ENCODE measurements around the gene BRCA1.

DNA sequence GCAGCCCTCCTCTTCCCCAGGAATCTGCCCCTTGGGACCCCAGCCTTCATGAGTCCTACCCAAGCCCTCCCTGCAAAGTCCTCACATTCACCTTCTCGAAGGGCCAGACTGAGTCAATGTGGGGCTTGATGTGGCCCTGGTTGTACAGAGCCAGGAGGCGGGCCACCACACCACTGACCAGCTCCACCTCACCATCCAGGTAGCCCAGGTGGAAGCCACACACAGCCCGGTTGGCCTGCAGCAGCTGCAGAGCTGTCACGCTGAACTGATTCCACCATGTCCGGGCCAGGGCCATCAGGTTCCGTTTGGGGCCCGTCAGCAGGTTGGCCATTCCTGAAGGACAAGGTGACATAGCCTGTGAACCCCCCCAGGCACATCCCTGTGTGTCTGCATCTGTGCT, 108.9 kb downstream of the BRCA1 start:
- TF ChIP-seq ZFX (IDR thresholded peaks at IDR 0.05) = no peak
- TF ChIP-seq, protein P1, sequence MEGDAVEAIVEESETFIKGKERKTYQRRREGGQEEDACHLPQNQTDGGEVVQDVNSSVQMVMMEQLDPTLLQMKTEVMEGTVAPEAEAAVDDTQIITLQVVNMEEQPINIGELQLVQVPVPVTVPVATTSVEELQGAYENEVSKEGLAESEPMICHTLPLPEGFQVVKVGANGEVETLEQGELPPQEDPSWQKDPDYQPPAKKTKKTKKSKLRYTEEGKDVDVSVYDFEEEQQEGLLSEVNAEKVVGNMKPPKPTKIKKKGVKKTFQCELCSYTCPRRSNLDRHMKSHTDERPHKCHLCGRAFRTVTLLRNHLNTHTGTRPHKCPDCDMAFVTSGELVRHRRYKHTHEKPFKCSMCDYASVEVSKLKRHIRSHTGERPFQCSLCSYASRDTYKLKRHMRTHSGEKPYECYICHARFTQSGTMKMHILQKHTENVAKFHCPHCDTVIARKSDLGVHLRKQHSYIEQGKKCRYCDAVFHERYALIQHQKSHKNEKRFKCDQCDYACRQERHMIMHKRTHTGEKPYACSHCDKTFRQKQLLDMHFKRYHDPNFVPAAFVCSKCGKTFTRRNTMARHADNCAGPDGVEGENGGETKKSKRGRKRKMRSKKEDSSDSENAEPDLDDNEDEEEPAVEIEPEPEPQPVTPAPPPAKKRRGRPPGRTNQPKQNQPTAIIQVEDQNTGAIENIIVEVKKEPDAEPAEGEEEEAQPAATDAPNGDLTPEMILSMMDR (conservative IDR thresholded peaks at IDR 0.05) = no peak
